Glutamatergic neuron (in vitro differentiated cells): Measurements from ENCODE around the gene LAMA2. TPM values are rescaled to one million over a fixed set of nuclear protein-coding genes. Genes with fewer than 3 reads are reported as not detected.

Source experiments
- DNase-seq: peaks from one replicate; pipeline ENCODE4 v3.0.0; 2022
- H3K27ac Mint-ChIP-seq: one replicate; pipeline ENCODE4 v1.8.0; 2020; ENCODE audit warnings: mild to moderate bottlenecking, mixed read lengths, inconsistent platforms; ENCODE audit not compliant: unreplicated experiment
- H3K27me3 Mint-ChIP-seq: one replicate; pipeline ENCODE4 v1.8.0; 2020; ENCODE audit warnings: mild to moderate bottlenecking, moderate library complexity, mixed read lengths, inconsistent platforms; ENCODE audit not compliant: unreplicated experiment
- H3K36me3 Mint-ChIP-seq: one replicate; pipeline ENCODE4 v1.8.0; 2020; ENCODE audit warnings: mild to moderate bottlenecking, mixed read lengths, inconsistent platforms; ENCODE audit not compliant: unreplicated experiment
- H3K4me1 Mint-ChIP-seq: one replicate; pipeline ENCODE4 v1.8.0; 2020; ENCODE audit warnings: mild to moderate bottlenecking, low read depth, mixed read lengths, inconsistent platforms; ENCODE audit not compliant: unreplicated experiment
- H3K4me3 Mint-ChIP-seq: one replicate; pipeline ENCODE4 v1.8.0; 2020; ENCODE audit warnings: mild to moderate bottlenecking, mixed read lengths, inconsistent platforms; ENCODE audit not compliant: unreplicated experiment
- H3K9me3 Mint-ChIP-seq: one replicate; pipeline ENCODE4 v1.8.0; 2020; ENCODE audit warnings: mild to moderate bottlenecking, moderate library complexity, mixed read lengths, inconsistent platforms; ENCODE audit not compliant: unreplicated experiment
- total RNA-seq: library from RNA; stranded (reverse); fragmentation: NEBNext Ultra II Directional; extraction: Animal tissue kit (Norgen Biotek cat#: 25700); gene quantifications from one replicate; pipeline ENCODE4 v1.2.1, GENCODE V29; 2021; ENCODE audit not compliant: unreplicated experiment
- TF ChIP-seq, protein P1 (sequence below): fragments of 200-600 bp; sonication (generic); IDR thresholded peaks from one replicate; pipeline ENCODE4 v1.5.0; 2021; ENCODE audit not compliant: partially characterized antibody, unreplicated experiment

LAMA2 gene
- total RNA-seq, 1 donor from 2014 or later, result 2.4 TPM

GRCh38 chr6:129346964-129347363, 464.0 kb downstream of the LAMA2 start:
- H3K4me3 Mint-ChIP-seq, result no peak overlapping the region
- no peaks in the 10 kb centered on the region for H3K36me3 Mint-ChIP-seq
- no peaks in the 10 kb centered on the region for H3K9me3 Mint-ChIP-seq
- no peak for DNase-seq
- H3K27me3 Mint-ChIP-seq, result no peaks in the 10 kb centered on the region
- H3K4me1 Mint-ChIP-seq, result peaks cover 5% of the 10 kb centered on the region
- TF ChIP-seq, protein P1, sequence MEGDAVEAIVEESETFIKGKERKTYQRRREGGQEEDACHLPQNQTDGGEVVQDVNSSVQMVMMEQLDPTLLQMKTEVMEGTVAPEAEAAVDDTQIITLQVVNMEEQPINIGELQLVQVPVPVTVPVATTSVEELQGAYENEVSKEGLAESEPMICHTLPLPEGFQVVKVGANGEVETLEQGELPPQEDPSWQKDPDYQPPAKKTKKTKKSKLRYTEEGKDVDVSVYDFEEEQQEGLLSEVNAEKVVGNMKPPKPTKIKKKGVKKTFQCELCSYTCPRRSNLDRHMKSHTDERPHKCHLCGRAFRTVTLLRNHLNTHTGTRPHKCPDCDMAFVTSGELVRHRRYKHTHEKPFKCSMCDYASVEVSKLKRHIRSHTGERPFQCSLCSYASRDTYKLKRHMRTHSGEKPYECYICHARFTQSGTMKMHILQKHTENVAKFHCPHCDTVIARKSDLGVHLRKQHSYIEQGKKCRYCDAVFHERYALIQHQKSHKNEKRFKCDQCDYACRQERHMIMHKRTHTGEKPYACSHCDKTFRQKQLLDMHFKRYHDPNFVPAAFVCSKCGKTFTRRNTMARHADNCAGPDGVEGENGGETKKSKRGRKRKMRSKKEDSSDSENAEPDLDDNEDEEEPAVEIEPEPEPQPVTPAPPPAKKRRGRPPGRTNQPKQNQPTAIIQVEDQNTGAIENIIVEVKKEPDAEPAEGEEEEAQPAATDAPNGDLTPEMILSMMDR, result no peak
- no peak overlapping the region for H3K27ac Mint-ChIP-seq

DNA sequence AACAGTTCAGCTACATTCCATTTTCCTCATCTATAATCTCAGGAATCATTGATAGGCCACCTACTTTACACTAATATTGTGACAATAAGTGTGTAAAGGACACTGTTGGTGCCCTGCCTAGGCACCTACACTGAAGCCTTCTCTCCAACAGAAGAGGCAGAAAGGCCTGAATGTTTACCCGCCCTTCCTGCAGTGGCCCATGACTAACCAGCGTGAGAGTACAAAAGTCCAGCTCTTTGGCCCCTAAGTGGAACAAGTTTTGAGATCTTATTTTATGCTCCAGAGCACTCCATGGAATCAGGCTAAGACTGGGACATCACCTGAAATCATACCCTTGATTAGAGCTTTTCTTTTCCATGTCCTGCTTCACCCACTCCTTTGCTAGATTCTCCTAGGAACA, 467.3 kb downstream of the LAMA2 start:
- H3K36me3 Mint-ChIP-seq, result no peaks in the 10 kb centered on the region
- DNase-seq, result no peak
- H3K27me3 Mint-ChIP-seq, result no peaks in the 10 kb centered on the region
- no peak overlapping the region for H3K4me3 Mint-ChIP-seq
- H3K9me3 Mint-ChIP-seq, result no peaks in the 10 kb centered on the region
- TF ChIP-seq, protein P1, result no peak
- H3K27ac Mint-ChIP-seq, result no peak overlapping the region
- H3K4me1 Mint-ChIP-seq, result no peaks in the 10 kb centered on the region

- TF ChIP-seq, protein P1, result no peak
- Mint-ChIP-seq H3K4me1 (no peaks in the 10 kb centered on the region), H3K4me3 (no peak overlapping the region), H3K36me3 (no peaks in the 10 kb centered on the region), H3K9me3 (no peaks in the 10 kb centered on the region), H3K27me3 (no peaks in the 10 kb centered on the region), H3K27ac (no peak overlapping the region)
- no peak for DNase-seq
These were observed 468.9 kb downstream of the LAMA2 start for GRCh38 chr6:129351807-129352206.

GRCh38 chr6:129353067-129353466, 470.1 kb downstream of the LAMA2 start:
- no peaks in the 10 kb centered on the region for H3K9me3 Mint-ChIP-seq
- H3K4me1 Mint-ChIP-seq, result no peaks in the 10 kb centered on the region
- H3K4me3 Mint-ChIP-seq, result no peak overlapping the region
- no peaks in the 10 kb centered on the region for H3K36me3 Mint-ChIP-seq
- no peak overlapping the region for H3K27ac Mint-ChIP-seq
- H3K27me3 Mint-ChIP-seq, result no peaks in the 10 kb centered on the region
- DNase-seq, result no peak
- TF ChIP-seq, protein P1, result no peak

- Mint-ChIP-seq H3K4me3 (no peak overlapping the region), H3K4me1 (no peaks in the 10 kb centered on the region), H3K27me3 (no peaks in the 10 kb centered on the region), H3K27ac (no peak overlapping the region), H3K9me3 (no peaks in the 10 kb centered on the region), H3K36me3 (no peaks in the 10 kb centered on the region)
- no peak for DNase-seq
- TF ChIP-seq, protein P1, result no peak
These were observed 473.2 kb downstream of the LAMA2 start for GRCh38 chr6:129356129-129356528.
